ENCODE data around the gene TANGO2. TPM values are rescaled to one million over a fixed set of nuclear protein-coding genes. Genes with fewer than 3 reads are reported as not detected.

Gene TANGO2
- total and polyA plus RNA-seq, 9 of the 15 experiments (the other 6 are each of a cell fraction or from before 2014, with no cell fraction given), result 15.5 to 94.9 (median 70.1) TPM

- no peak for TF ChIP-seq USF2 (CRISPR knock-in tag; IDR thresholded peaks at IDR 0.05)
- TF ChIP-seq PRMT5 (CRISPR knock-in tag; IDR thresholded peaks at IDR 0.05), result no peak
- no peak for TF ChIP-seq ZZZ3 (IDR thresholded peaks at IDR 0.05)
- TF ChIP-seq NFXL1 (CRISPR knock-in tag; IDR thresholded peaks at IDR 0.05), result no peak
- no peak for TF ChIP-seq MED1 (CRISPR knock-in tag; IDR thresholded peaks at IDR 0.05; ENCODE audit: borderline replicate concordance)
- peak; percentile 33 for TF ChIP-seq RBBP5 (IDR thresholded peaks at IDR 0.05; ENCODE audit: borderline replicate concordance, insufficient read depth, low read length, poor library complexity, severe bottlenecking)
- no peak for TF ChIP-seq NFATC3 (IDR thresholded peaks at IDR 0.05)
- no peak for TF ChIP-seq POLR2AphosphoS2 (IDR thresholded peaks at IDR 0.05; ENCODE audit: low read length)
- TF ChIP-seq ADNP (tag; IDR thresholded peaks at IDR 0.05), result no peak
- no peak for TF ChIP-seq SMAD4 (CRISPR knock-in tag; conservative IDR thresholded peaks at IDR 0.05)
- TF ChIP-seq RBM39 (optimal IDR thresholded peaks at IDR 0.05; ENCODE audit: low read depth, low read length), result no peak
- no peak for TF ChIP-seq FOXJ2 (tag; IDR thresholded peaks at IDR 0.05)
- no peak for TF ChIP-seq RNF219 (CRISPR knock-in tag; IDR thresholded peaks at IDR 0.05)
- TF ChIP-seq CEBPG (CRISPR knock-in tag; IDR thresholded peaks at IDR 0.05), result no peak
- no peak for TF ChIP-seq CEBPG (tag; conservative IDR thresholded peaks at IDR 0.05 in 1 of 2, IDR thresholded peaks at IDR 0.05 in 1 of 2)
- peak in 1 of 2 experiments; percentile 1; a peak in 1 of 4 replicates for TF ChIP-seq SRF (CRISPR knock-in tag; IDR thresholded peaks at IDR 0.05)
- no peak for TF ChIP-seq ZNF395 (CRISPR knock-in tag; IDR thresholded peaks at IDR 0.05)
- TF ChIP-seq ZBTB34 (CRISPR knock-in tag; IDR thresholded peaks at IDR 0.05), result no peak
- TF ChIP-seq NCOA1 (IDR thresholded peaks at IDR 0.05; ENCODE audit: low read depth), result no peak
- TF ChIP-seq BHLHE40 (IDR thresholded peaks at IDR 0.05; ENCODE audit: low read length), result no peak
- TF ChIP-seq MTA3 (IDR thresholded peaks at IDR 0.05; ENCODE audit: borderline replicate concordance), result no peak
- TF ChIP-seq ZNF551 (CRISPR knock-in tag; IDR thresholded peaks at IDR 0.05), result no peak
- no peak for TF ChIP-seq ZNF507 (tag; conservative IDR thresholded peaks at IDR 0.05)
- no peak for TF ChIP-seq TRIM24 (IDR thresholded peaks at IDR 0.05)
- no peak for TF ChIP-seq ZNF589 (CRISPR knock-in tag; IDR thresholded peaks at IDR 0.05; ENCODE audit: low read depth)
- no peak for TF ChIP-seq HDGF (IDR thresholded peaks at IDR 0.05)
- no peak for TF ChIP-seq ZNF707 (CRISPR knock-in tag; conservative IDR thresholded peaks at IDR 0.05)
Measured at GRCh38 chr22:19989725-19990067, 31.2 kb upstream of the TANGO2 start (continued).

Data from K562 (cell line).